Type B pancreatic cell (in vitro differentiated cells): ENCODE results near the gene MCC. TPM values are rescaled to one million over a fixed set of nuclear protein-coding genes. Genes with fewer than 3 reads are reported as not detected.

Experiments
- DNase-seq: peaks from one replicate; pipeline ENCODE4 v3.0.0; 2021; ENCODE audit warnings: mixed read lengths; ENCODE audit not compliant: unreplicated experiment; ENCODE audit errors: extremely low spot score
- H3K27ac Mint-ChIP-seq: 2 replicates; pipeline ENCODE4 v1.8.0; 2021; ENCODE audit warnings: mild to moderate bottlenecking, mixed read lengths
- H3K27me3 Mint-ChIP-seq: 2 replicates; pipeline ENCODE4 v1.8.0; 2021; ENCODE audit warnings: mixed read lengths
- H3K36me3 Mint-ChIP-seq: 2 replicates; pipeline ENCODE4 v1.8.0; 2021; ENCODE audit warnings: mixed read lengths
- H3K4me1 Mint-ChIP-seq: one replicate; pipeline ENCODE4 v1.8.0; 2021; ENCODE audit warnings: mixed read lengths; ENCODE audit not compliant: unreplicated experiment
- H3K4me3 Mint-ChIP-seq: 2 replicates; pipeline ENCODE4 v1.8.0; 2021; ENCODE audit warnings: mild to moderate bottlenecking, mixed read lengths
- H3K9me3 Mint-ChIP-seq: 2 replicates; pipeline ENCODE4 v1.8.0; 2021; ENCODE audit warnings: mixed read lengths
- CTCF ChIP-seq: fragments of 200-600 bp; sonication (generic); conservative IDR thresholded peaks from 2 replicates; pipeline ENCODE4 v1.5.0; 2021; ENCODE audit warnings: antibody characterized with exemption, mild to moderate bottlenecking
- total RNA-seq: library from RNA; stranded (reverse); gene quantifications from 2 replicates; pipeline ENCODE4 v1.2.1, GENCODE V29; 2021; ENCODE audit warnings: low replicate concordance

The MCC gene
- total RNA-seq, 1 donor from 2014 or later: 24.0 TPM

GRCh38 chr5:113381791-113382190, 106.5 kb downstream of the MCC start:
- Mint-ChIP-seq H3K4me1 (peaks cover 5% of the 10 kb centered on the region), H3K27ac (no peak overlapping the region), H3K27me3 (peaks cover 2% of the 10 kb centered on the region), H3K4me3 (no peak overlapping the region), H3K9me3 (no peaks in the 10 kb centered on the region), H3K36me3 (no peaks in the 10 kb centered on the region)
- DNase-seq: no peak
- TF ChIP-seq CTCF: no peak

GRCh38 chr5:113380807-113381326, 107.4 kb downstream of the MCC start:
- H3K4me3 Mint-ChIP-seq: no peak overlapping the region
- H3K27ac Mint-ChIP-seq: no peak overlapping the region
- peaks cover 5% of the 10 kb centered on the region for H3K4me1 Mint-ChIP-seq
- TF ChIP-seq CTCF: no peak
- no peak for DNase-seq
- no peaks in the 10 kb centered on the region for H3K9me3 Mint-ChIP-seq
- H3K27me3 Mint-ChIP-seq: peaks cover 2% of the 10 kb centered on the region
- no peaks in the 10 kb centered on the region for H3K36me3 Mint-ChIP-seq

GRCh38 chr5:113379936-113380806, 108.1 kb downstream of the MCC start:
- H3K27ac Mint-ChIP-seq: no peak overlapping the region
- H3K36me3 Mint-ChIP-seq: no peaks in the 10 kb centered on the region
- no peak for TF ChIP-seq CTCF
- no peaks in the 10 kb centered on the region for H3K9me3 Mint-ChIP-seq
- no peak for DNase-seq
- no peak overlapping the region for H3K4me3 Mint-ChIP-seq
- H3K4me1 Mint-ChIP-seq: peaks cover 5% of the 10 kb centered on the region
- H3K27me3 Mint-ChIP-seq: peaks cover 2% of the 10 kb centered on the region

GRCh38 chr5:113378959-113379541, 109.2 kb downstream of the MCC start:
- TF ChIP-seq CTCF: peak; percentile 85

GRCh38 chr5:113378514-113378913, 109.7 kb downstream of the MCC start:
- Mint-ChIP-seq H3K9me3 (no peaks in the 10 kb centered on the region), H3K36me3 (no peaks in the 10 kb centered on the region), H3K4me1 (peaks cover 5% of the 10 kb centered on the region), H3K27ac (no peak overlapping the region), H3K4me3 (no peak overlapping the region), H3K27me3 (peaks cover 2% of the 10 kb centered on the region)
- no peak for TF ChIP-seq CTCF
- no peak for DNase-seq

More at GRCh38 chr5:113378959-113379541, 109.2 kb downstream of the MCC start:
- Mint-ChIP-seq H3K4me3 (no peak overlapping the region), H3K4me1 (peaks cover 5% of the 10 kb centered on the region), H3K27me3 (peaks cover 2% of the 10 kb centered on the region), H3K27ac (no peak overlapping the region), H3K36me3 (no peaks in the 10 kb centered on the region), H3K9me3 (no peaks in the 10 kb centered on the region)
- no peak for DNase-seq
